Left ventricle myocardium inferior (tissue), 1 donor: ENCODE measurements around the gene RGP1. TPM values are rescaled to one million over a fixed set of nuclear protein-coding genes. Genes with fewer than 3 reads are reported as not detected.
A peak's percentile ranks its signal among the peaks of the same experiment; 100 is the strongest.

Source experiments
- DNase-seq: peaks from one replicate; pipeline ENCODE4 v3.0.0-alpha.2; 2020
- H3K27ac ChIP-seq: fragments of 200-600 bp; replicated peaks from 2 replicates; pipeline ENCODE4 v1.8.0; 2021
- H3K27me3 ChIP-seq: fragments of 200-600 bp; 2 replicates; pipeline ENCODE4 v1.8.0; 2021; ENCODE audit warnings: low read depth
- H3K36me3 ChIP-seq: fragments of 200-600 bp; 2 replicates; pipeline ENCODE4 v1.8.0; 2021
- H3K4me1 ChIP-seq: fragments of 200-600 bp; 2 replicates; pipeline ENCODE4 v1.8.0; 2021
- H3K4me3 ChIP-seq: fragments of 200-600 bp; 2 replicates; pipeline ENCODE4 v1.8.0; 2021; ENCODE audit warnings: mild to moderate bottlenecking, moderate library complexity
- H3K9me3 ChIP-seq: fragments of 200-600 bp; replicated peaks from 2 replicates; pipeline ENCODE4 v1.8.0; 2021
- intact Hi-C: fragments of 100-400 bp; cut with micrococcal nuclease; formaldehyde crosslinking; loops from one replicate; pipeline ENCODE4 v1.11.0; 2022
- total RNA-seq: library from RNA; stranded (reverse); fragmentation: NEBNext Ultra II Directional; extraction: Animal tissue kit (Norgen Biotek cat#: 25700); gene quantifications from one replicate; pipeline ENCODE4 v1.2.1, GENCODE V29; 2021
- TF ChIP-seq, protein P1 (sequence below): fragments of 200-600 bp; IDR thresholded peaks from 2 replicates; pipeline ENCODE4 v1.8.0; 2021; ENCODE audit warnings: antibody characterized with exemption, mild to moderate bottlenecking, borderline replicate concordance
- donor health status: DM: no; HTN: yes; CAD: no; lungs with severe emphysema.

RGP1 gene
- total RNA-seq, 1 donor from 2014 or later: 30.2 TPM

DNA sequence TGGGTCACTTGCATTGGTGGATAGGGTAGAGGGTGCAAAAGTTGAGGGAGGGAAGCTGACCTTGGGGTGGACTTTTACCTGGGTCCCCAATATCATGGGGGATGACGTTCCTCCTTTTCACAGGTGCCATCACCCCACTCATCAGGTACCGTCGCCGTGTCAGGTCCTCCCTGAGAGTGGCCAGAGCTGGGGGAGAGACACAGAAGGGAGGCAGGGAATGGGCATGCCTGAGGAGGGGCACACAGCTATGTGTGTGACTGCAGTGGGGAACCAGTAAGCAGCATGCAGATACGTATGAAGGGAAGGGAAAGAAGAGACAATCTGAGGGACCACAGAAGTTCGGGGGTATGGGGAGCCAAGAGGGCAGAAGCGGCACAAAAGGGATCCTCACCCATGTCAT lies 10.2 kb upstream of the RGP1 start:
- H3K27me3 ChIP-seq: no peaks in the 10 kb centered on the region
- no peaks in the 10 kb centered on the region for H3K9me3 ChIP-seq
- no peak overlapping the region for H3K4me3 ChIP-seq
- no peak overlapping the region for H3K27ac ChIP-seq
- H3K4me1 ChIP-seq: peaks cover 35% of the 10 kb centered on the region
- intact Hi-C loops: no loop called here
- TF ChIP-seq, protein P1, sequence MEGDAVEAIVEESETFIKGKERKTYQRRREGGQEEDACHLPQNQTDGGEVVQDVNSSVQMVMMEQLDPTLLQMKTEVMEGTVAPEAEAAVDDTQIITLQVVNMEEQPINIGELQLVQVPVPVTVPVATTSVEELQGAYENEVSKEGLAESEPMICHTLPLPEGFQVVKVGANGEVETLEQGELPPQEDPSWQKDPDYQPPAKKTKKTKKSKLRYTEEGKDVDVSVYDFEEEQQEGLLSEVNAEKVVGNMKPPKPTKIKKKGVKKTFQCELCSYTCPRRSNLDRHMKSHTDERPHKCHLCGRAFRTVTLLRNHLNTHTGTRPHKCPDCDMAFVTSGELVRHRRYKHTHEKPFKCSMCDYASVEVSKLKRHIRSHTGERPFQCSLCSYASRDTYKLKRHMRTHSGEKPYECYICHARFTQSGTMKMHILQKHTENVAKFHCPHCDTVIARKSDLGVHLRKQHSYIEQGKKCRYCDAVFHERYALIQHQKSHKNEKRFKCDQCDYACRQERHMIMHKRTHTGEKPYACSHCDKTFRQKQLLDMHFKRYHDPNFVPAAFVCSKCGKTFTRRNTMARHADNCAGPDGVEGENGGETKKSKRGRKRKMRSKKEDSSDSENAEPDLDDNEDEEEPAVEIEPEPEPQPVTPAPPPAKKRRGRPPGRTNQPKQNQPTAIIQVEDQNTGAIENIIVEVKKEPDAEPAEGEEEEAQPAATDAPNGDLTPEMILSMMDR: no peak
- DNase-seq: no peak
- H3K36me3 ChIP-seq: peaks cover 99% of the 10 kb centered on the region

DNA sequence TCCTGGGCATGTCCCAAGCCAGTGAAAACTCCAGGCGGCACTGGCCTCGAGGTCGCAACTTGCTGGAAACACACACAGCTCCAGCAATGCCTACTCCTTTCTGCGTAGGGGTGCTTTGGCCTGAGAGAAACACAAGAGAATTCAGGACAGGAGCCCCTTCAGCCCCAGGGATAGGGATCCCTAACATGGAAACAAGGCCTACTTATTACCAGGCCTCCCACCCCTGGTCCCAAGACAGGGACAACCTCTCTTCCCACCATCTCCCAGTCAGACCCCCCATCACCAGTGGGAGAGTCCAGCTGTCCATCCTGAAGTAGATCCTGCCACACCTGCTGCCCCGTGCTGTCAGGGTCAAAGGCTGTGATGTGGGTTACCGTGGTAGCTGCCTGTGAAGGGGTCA lies 8.8 kb upstream of the RGP1 start:
- H3K36me3 ChIP-seq: peaks cover 99% of the 10 kb centered on the region
- no peaks in the 10 kb centered on the region for H3K27me3 ChIP-seq
- H3K9me3 ChIP-seq: no peaks in the 10 kb centered on the region
- intact Hi-C loops: no loop called here
- no peak overlapping the region for H3K27ac ChIP-seq
- TF ChIP-seq, protein P1: no peak
- no peak overlapping the region for H3K4me3 ChIP-seq
- peaks cover 45% of the 10 kb centered on the region for H3K4me1 ChIP-seq
- DNase-seq: no peak

DNA sequence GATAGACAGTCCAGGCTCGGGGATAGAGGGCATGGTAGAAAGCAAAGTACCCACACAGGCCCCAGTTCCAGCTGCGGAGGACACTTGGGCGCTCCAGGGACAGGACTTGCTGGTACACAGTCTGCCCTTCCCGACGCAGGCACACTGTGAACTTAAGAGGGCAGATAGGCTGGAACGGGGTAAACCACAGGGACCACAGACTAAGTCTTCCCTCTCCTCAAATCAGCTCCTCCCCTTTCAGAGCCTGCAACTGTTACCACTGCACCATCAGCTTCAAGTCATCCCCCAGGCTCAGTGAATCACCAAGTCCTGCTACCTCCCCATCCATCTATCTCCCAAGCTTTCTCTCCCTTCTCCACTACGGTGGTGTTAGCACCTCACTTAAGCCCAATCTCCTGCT lies 7.3 kb upstream of the RGP1 start:
- no peak for DNase-seq
- Histone ChIP-seq H3K36me3 (peaks cover 89% of the 10 kb centered on the region), H3K27ac (no peak overlapping the region), H3K4me1 (peaks cover 49% of the 10 kb centered on the region), H3K27me3 (no peaks in the 10 kb centered on the region), H3K9me3 (no peaks in the 10 kb centered on the region), H3K4me3 (no peak overlapping the region)
- TF ChIP-seq, protein P1: no peak
- intact Hi-C loops: no loop called here

DNA sequence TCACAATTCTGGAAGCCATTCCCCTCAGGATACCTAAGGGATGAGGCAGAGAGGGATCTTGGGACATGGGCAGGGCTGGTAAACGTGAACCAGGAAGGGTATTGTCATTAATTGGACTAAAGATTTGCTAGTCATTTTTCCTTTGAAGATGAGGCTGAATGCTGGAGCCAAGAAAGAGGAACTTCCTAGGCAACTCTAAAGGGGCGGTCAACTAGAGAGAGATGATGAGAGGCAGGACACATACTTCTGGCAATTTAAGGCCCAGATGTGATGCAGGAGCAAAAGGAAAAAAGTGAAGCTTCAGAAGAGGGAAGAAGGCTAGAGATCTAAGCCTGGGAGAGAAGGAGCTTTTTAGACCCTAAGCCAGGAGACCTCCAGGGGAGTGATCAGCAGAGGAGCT lies 5.6 kb upstream of the RGP1 start:
- Histone ChIP-seq H3K27ac (no peak overlapping the region), H3K27me3 (no peaks in the 10 kb centered on the region), H3K36me3 (peaks cover 72% of the 10 kb centered on the region), H3K9me3 (no peaks in the 10 kb centered on the region), H3K4me3 (no peak overlapping the region), H3K4me1 (peaks cover 62% of the 10 kb centered on the region)
- DNase-seq: no peak
- intact Hi-C loops: no loop called here
- TF ChIP-seq, protein P1: no peak

DNA sequence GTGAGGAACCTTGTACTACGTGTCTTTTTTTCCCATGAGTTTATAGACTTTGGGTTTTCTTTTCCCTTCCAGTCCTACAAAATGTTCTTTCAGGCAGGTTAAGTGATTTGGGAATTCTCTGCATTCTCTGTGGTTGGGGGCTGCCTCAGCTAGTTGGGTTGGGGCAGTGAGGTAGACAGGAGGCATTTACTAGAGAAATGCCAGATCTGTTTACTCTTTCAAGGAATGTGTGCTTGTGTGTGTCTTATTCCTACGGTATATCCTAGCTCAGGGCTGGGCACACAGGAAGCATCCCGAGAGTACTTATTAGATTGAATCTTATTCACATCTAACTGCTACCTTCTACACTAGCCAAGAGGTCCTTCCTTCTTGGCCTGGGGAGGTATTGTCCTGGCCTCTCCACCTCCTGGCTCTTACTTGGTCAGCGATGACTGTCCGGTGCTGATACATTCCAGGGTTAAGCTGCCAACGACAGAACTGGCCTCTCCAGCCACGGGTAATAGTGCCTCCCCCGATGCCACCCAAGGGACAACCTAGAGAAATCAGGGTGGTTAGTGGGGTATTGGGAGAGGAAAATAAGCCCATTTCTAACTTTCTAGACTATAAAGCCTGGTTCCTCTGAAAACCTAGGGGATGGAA lies 5.1 kb upstream of the RGP1 start:
- no peak for DNase-seq
- H3K27me3 ChIP-seq: no peaks in the 10 kb centered on the region
- H3K36me3 ChIP-seq: peaks cover 66% of the 10 kb centered on the region
- peaks cover 65% of the 10 kb centered on the region for H3K4me1 ChIP-seq
- TF ChIP-seq, protein P1: no peak
- peak overlapping the region; percentile 43 for H3K27ac ChIP-seq
- intact Hi-C loops: no loop called here
- no peaks in the 10 kb centered on the region for H3K9me3 ChIP-seq
- no peak overlapping the region for H3K4me3 ChIP-seq
